GM12878 (cell line): Measurements from ENCODE around the gene TMEM184C. TPM values are rescaled to one million over a fixed set of nuclear protein-coding genes. Genes with fewer than 3 reads are reported as not detected.
A peak's percentile ranks its signal among the peaks of the same experiment; 100 is the strongest.

Experiments
- FOXK2 ChIP-seq: fragments of 450-650 bp; IDR thresholded peaks from 2 replicates; pipeline ENCODE4 v1.6.1; 2017; ENCODE audit warnings: mild to moderate bottlenecking, moderate library complexity
- FOXM1 ChIP-seq: IDR thresholded peaks from 2 replicates; pipeline ENCODE4 v1.6.1; 2012; ENCODE audit warnings: low read depth, mild to moderate bottlenecking, inconsistent platforms, low read length, moderate library complexity
- PAX8 ChIP-seq: fragments of 450-650 bp; IDR thresholded peaks from 2 replicates; pipeline ENCODE4 v1.6.1; 2017; ENCODE audit warnings: mild to moderate bottlenecking, moderate library complexity
- RAD21 ChIP-seq: IDR thresholded peaks from 2 replicates; pipeline ENCODE4 v1.6.1; 2011; ENCODE audit warnings: mild to moderate bottlenecking, low read depth, low read length, moderate library complexity; ENCODE audit not compliant: insufficient read depth
- RB1 ChIP-seq: fragments of 450-650 bp; formaldehyde crosslinking; IDR thresholded peaks from 2 replicates; pipeline ENCODE4 v1.6.1; 2017; ENCODE audit warnings: mild to moderate bottlenecking, borderline replicate concordance
- SREBF1 ChIP-seq: IDR thresholded peaks from 2 replicates; pipeline ENCODE4 v1.6.1; 2012; ENCODE audit warnings: mild to moderate bottlenecking, low read length
- SRF ChIP-seq, 2 experiments: IDR thresholded peaks; 2 replicates each; pipeline ENCODE4 v1.6.1; 2011; ENCODE audit warnings: low read depth in 2 of 2, low read length in 2 of 2, mild to moderate bottlenecking in 1 of 2, moderate library complexity in 1 of 2
- YBX1 ChIP-seq: fragments of 450-650 bp; IDR thresholded peaks from 2 replicates; pipeline ENCODE4 v1.6.1; 2016; ENCODE audit warnings: antibody characterized with exemption
- YY1 ChIP-seq: IDR thresholded peaks from 2 replicates; pipeline ENCODE4 v1.6.1; 2011; ENCODE audit warnings: low read depth, mild to moderate bottlenecking, low read length
- polyA plus RNA-seq, 11 experiments: library from polyadenylated mRNA; depleted of rRNA in 4 of 11; unstranded in 6 of 11; stranded (reverse) in 5 of 11; fragments of >200 nt; fragmentation: Nextera tagmentation in 4 of 11; fragmentation: Illumina TruSeq in 1 of 11; extraction: Ambion mirVana in 4 of 11; extraction: Trizol in 1 of 11; gene quantifications; 1 replicate in 1 of 11; 2 replicates in 10 of 11; pipeline versions ENCODE4 v1.2.1 to v1.2.3, GENCODE V29; 2011 to 2016; ENCODE audit warnings: inconsistent platforms in 2 of 11, missing spikeins in 2 of 11, low read depth in 1 of 11
- total RNA-seq, 4 experiments: library from RNA; depleted of rRNA in 3 of 4; stranded (reverse); fragments of >200 nt in 3 of 4; fragmentation: Illumina TruSeq in 1 of 4; extraction: Trizol in 1 of 4; gene quantifications; 2 replicates each; pipeline versions ENCODE4 v1.2.1 to v1.2.3, GENCODE V29; 2013 to 2021
- TF ChIP-seq, protein P1 (sequence below): fragments of 450-650 bp; formaldehyde crosslinking; IDR thresholded peaks from 2 replicates; pipeline ENCODE4 v1.5.0; 2022; ENCODE audit warnings: mild to moderate bottlenecking, missing genetic modification characterization
- TF ChIP-seq, protein P2 (sequence below): IDR thresholded peaks from 2 replicates; pipeline ENCODE4 v1.6.1; 2011; ENCODE audit warnings: mild to moderate bottlenecking, low read depth, low read length, moderate library complexity; ENCODE audit not compliant: insufficient replicate concordance

Gene TMEM184C
- total and polyA plus RNA-seq, 10 of the 15 experiments (the other 5 are each of a cell fraction or from before 2014, with no cell fraction given): 3.4 to 22.6 (median 18.2) TPM

GRCh38 chr4:147707892-147708672 lies 90.9 kb downstream of the TMEM184C start (continued):
- TF ChIP-seq, protein P1, sequence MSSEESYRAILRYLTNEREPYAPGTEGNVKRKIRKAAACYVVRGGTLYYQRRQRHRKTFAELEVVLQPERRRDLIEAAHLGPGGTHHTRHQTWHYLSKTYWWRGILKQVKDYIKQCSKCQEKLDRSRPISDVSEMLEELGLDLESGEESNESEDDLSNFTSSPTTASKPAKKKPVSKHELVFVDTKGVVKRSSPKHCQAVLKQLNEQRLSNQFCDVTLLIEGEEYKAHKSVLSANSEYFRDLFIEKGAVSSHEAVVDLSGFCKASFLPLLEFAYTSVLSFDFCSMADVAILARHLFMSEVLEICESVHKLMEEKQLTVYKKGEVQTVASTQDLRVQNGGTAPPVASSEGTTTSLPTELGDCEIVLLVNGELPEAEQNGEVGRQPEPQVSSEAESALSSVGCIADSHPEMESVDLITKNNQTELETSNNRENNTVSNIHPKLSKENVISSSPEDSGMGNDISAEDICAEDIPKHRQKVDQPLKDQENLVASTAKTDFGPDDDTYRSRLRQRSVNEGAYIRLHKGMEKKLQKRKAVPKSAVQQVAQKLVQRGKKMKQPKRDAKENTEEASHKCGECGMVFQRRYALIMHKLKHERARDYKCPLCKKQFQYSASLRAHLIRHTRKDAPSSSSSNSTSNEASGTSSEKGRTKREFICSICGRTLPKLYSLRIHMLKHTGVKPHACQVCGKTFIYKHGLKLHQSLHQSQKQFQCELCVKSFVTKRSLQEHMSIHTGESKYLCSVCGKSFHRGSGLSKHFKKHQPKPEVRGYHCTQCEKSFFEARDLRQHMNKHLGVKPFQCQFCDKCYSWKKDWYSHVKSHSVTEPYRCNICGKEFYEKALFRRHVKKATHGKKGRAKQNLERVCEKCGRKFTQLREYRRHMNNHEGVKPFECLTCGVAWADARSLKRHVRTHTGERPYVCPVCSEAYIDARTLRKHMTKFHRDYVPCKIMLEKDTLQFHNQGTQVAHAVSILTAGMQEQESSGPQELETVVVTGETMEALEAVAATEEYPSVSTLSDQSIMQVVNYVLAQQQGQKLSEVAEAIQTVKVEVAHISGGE (CRISPR knock-in tag): no peak
- TF ChIP-seq SREBF1 (no peak), FOXK2 (no peak), FOXM1 (0 out of 2 replicates have a peak, but pooled peaks have one; percentile 27), YY1 (0 out of 2 replicates have a peak, but pooled peaks have one; percentile 30), SRF (IDR thresholded peaks at IDR 0.05; ENCODE audit: low read depth in 2 of 2, low read length in 2 of 2) (no peak), RAD21 (peak; percentile 95), PAX8 (no peak), YBX1 (no peak), RB1 (peak; percentile 51; the same call in 1 of the 2 replicates)
- TF ChIP-seq, protein P2, sequence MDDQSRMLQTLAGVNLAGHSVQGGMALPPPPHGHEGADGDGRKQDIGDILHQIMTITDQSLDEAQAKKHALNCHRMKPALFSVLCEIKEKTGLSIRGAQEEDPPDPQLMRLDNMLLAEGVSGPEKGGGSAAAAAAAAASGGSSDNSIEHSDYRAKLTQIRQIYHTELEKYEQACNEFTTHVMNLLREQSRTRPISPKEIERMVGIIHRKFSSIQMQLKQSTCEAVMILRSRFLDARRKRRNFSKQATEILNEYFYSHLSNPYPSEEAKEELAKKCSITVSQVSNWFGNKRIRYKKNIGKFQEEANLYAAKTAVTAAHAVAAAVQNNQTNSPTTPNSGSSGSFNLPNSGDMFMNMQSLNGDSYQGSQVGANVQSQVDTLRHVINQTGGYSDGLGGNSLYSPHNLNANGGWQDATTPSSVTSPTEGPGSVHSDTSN: no peak
- TF ChIP-seq, all 136 proteins: peak for 7
